ENCODE measurements around the gene ZBTB20.

DNA sequence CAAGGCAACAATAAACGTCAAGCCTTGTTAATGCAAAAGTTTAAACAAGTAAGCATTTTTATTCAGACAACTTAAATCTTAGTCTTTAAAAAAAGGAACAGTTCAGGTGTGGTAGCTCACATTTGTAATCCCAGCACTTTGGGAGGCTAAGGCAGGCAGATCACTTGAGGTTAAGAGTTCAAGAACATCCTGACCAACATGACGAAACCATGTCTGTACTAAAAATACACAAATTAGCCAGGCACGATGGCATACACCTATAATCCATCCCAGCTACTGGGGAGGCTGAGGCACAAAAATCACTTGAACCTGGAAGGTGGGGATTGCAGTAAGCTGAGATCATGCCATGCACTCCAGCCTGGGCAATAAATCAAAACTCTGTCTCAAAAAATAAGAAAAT lies 19.9 kb downstream of the ZBTB20 start:
- TF ChIP-seq, protein P1, sequence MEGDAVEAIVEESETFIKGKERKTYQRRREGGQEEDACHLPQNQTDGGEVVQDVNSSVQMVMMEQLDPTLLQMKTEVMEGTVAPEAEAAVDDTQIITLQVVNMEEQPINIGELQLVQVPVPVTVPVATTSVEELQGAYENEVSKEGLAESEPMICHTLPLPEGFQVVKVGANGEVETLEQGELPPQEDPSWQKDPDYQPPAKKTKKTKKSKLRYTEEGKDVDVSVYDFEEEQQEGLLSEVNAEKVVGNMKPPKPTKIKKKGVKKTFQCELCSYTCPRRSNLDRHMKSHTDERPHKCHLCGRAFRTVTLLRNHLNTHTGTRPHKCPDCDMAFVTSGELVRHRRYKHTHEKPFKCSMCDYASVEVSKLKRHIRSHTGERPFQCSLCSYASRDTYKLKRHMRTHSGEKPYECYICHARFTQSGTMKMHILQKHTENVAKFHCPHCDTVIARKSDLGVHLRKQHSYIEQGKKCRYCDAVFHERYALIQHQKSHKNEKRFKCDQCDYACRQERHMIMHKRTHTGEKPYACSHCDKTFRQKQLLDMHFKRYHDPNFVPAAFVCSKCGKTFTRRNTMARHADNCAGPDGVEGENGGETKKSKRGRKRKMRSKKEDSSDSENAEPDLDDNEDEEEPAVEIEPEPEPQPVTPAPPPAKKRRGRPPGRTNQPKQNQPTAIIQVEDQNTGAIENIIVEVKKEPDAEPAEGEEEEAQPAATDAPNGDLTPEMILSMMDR (IDR thresholded peaks at IDR 0.05): no peak
- TF ChIP-seq POLR2A (IDR thresholded peaks at IDR 0.05): no peak
